ENCODE measurements around the gene BST1.

DNA sequence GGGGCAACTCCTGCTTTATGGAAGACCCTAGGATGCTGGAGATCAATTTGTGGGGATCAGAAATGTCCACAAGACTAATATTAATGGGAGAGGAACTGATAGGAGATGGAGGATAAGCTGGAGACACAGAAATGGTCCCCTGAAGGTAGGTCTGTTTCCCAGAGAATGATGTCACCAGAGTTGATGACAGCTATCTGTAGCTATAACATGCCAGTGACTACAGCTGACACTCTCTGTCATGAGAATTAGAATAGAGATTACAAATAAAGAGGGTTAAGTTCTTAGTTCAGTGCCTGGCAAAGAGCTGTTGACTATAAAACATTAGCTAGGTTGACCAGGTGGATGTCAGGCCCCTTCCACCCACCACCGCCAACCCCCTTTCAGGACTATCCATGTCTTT, 9.3 kb downstream of the BST1 start:
- TF ChIP-seq, protein P1, sequence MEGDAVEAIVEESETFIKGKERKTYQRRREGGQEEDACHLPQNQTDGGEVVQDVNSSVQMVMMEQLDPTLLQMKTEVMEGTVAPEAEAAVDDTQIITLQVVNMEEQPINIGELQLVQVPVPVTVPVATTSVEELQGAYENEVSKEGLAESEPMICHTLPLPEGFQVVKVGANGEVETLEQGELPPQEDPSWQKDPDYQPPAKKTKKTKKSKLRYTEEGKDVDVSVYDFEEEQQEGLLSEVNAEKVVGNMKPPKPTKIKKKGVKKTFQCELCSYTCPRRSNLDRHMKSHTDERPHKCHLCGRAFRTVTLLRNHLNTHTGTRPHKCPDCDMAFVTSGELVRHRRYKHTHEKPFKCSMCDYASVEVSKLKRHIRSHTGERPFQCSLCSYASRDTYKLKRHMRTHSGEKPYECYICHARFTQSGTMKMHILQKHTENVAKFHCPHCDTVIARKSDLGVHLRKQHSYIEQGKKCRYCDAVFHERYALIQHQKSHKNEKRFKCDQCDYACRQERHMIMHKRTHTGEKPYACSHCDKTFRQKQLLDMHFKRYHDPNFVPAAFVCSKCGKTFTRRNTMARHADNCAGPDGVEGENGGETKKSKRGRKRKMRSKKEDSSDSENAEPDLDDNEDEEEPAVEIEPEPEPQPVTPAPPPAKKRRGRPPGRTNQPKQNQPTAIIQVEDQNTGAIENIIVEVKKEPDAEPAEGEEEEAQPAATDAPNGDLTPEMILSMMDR (IDR thresholded peaks at IDR 0.05), result no peak
- no peak for TF ChIP-seq POLR2A (IDR thresholded peaks at IDR 0.05)

All from adrenal gland (tissue), 5 donors.